Measurements from ENCODE around the gene ABHD8.

GRCh38 chr19:17325881-17326594 lies 22.8 kb upstream of the ABHD8 start:
- no peak for TF ChIP-seq POLR2A (IDR thresholded peaks at IDR 0.05; ENCODE audit: insufficient read depth in 1 of 2, low read depth in 2 of 2, low read length in 2 of 2)
- no peak for TF ChIP-seq KAT8 (CRISPR knock-in tag; IDR thresholded peaks at IDR 0.05)
- no peak for TF ChIP-seq DDIT3 (CRISPR knock-in tag; IDR thresholded peaks at IDR 0.05)
- TF ChIP-seq CTCF (CRISPR knock-in tag; IDR thresholded peaks at IDR 0.05) = no peak
- TF ChIP-seq SRF (IDR thresholded peaks at IDR 0.05; ENCODE audit: low read depth, low read length) = no peak
- no peak for TF ChIP-seq LCORL (IDR thresholded peaks at IDR 0.05)
- TF ChIP-seq LCORL (CRISPR knock-in tag; IDR thresholded peaks at IDR 0.05) = no peak
- no peak for TF ChIP-seq RAD21 (CRISPR knock-in tag; IDR thresholded peaks at IDR 0.05)
- no peak for TF ChIP-seq E2F5 (CRISPR knock-in tag; conservative IDR thresholded peaks at IDR 0.05)
- no peak for TF ChIP-seq CBX5 (CRISPR knock-in tag; IDR thresholded peaks at IDR 0.05; ENCODE audit: borderline replicate concordance)
- no peak for TF ChIP-seq ZNF784 (CRISPR knock-in tag; IDR thresholded peaks at IDR 0.05; ENCODE audit: borderline replicate concordance)
- TF ChIP-seq ZNF747 (CRISPR knock-in tag; IDR thresholded peaks at IDR 0.05; ENCODE audit: borderline replicate concordance) = no peak
- TF ChIP-seq JDP2 (CRISPR knock-in tag; IDR thresholded peaks at IDR 0.05; ENCODE audit: borderline replicate concordance) = no peak
- no peak for TF ChIP-seq UBTF (CRISPR knock-in tag; IDR thresholded peaks at IDR 0.05)
